ENCODE results near the gene ETNK2.

DNA sequence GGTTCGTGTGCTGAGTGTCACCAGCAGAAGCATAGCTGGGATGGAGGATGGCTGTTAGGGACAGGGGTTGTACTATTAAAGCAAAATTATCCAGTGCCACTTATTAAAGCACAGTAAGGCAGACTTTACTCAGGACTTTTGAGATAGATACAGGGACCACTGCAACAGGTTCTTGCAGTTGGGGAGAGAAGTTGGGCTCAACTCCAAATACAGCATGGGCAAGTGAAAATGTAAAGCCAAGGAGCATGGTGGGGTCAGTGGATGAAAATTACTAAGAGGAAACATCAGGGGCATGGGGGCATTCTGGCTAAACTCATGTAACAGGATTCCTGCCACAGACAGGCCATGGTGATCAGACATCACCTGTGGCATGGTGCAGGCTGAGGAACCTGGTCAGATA is 29.3 kb upstream of the ETNK2 start:
- TF ChIP-seq, protein P1, sequence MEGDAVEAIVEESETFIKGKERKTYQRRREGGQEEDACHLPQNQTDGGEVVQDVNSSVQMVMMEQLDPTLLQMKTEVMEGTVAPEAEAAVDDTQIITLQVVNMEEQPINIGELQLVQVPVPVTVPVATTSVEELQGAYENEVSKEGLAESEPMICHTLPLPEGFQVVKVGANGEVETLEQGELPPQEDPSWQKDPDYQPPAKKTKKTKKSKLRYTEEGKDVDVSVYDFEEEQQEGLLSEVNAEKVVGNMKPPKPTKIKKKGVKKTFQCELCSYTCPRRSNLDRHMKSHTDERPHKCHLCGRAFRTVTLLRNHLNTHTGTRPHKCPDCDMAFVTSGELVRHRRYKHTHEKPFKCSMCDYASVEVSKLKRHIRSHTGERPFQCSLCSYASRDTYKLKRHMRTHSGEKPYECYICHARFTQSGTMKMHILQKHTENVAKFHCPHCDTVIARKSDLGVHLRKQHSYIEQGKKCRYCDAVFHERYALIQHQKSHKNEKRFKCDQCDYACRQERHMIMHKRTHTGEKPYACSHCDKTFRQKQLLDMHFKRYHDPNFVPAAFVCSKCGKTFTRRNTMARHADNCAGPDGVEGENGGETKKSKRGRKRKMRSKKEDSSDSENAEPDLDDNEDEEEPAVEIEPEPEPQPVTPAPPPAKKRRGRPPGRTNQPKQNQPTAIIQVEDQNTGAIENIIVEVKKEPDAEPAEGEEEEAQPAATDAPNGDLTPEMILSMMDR (IDR thresholded peaks at IDR 0.05): no peak
- no peak for TF ChIP-seq POLR2A (IDR thresholded peaks at IDR 0.05)
